Stimulated activated naive B cell treated with anti-CD40 and anti-IgM and Interleukin-4, amounts not matched to agents 10 μg/mL and 1 μg/mL and 100 μg/mL, for 72 hours (primary cell): Measurements from ENCODE around the gene ADGRD1.
A peak's percentile ranks its signal among the peaks of the same experiment; 100 is the strongest.
"Not testable (repeated sequence)": the region's sequence is repeated elsewhere in the genome, so short reads cannot be mapped to it uniquely, and the experiment has no call there.

Experiments
- ATAC-seq, 2 donors: fragments of 150-1000 bp; cut with Tn5 transposase; replicated peaks; 2 replicates each; pipeline ENCODE4 v1.10.0; 2021; ENCODE audit warnings: moderate library complexity in 1 of 2
- DNase-seq: peaks from one replicate; pipeline ENCODE4 v3.0.0; 2021
- H3K27ac Mint-ChIP-seq: one replicate; pipeline ENCODE4 v1.8.0; 2022; ENCODE audit warnings: mild to moderate bottlenecking, mixed read lengths
- H3K27me3 Mint-ChIP-seq, 2 donors: one replicate each; pipeline ENCODE4 v1.8.0; 2022; ENCODE audit warnings: mixed read lengths in 2 of 2
- H3K36me3 Mint-ChIP-seq, 2 donors: one replicate each; pipeline ENCODE4 v1.8.0; 2022; ENCODE audit warnings: mixed read lengths in 2 of 2, mild to moderate bottlenecking in 1 of 2
- H3K4me1 Mint-ChIP-seq, 2 donors: one replicate each; pipeline ENCODE4 v1.8.0; 2022; ENCODE audit warnings: mixed read lengths in 2 of 2, mild to moderate bottlenecking in 1 of 2
- H3K4me3 Mint-ChIP-seq, 2 donors: one replicate each; pipeline ENCODE4 v1.8.0; 2022; ENCODE audit warnings: mild to moderate bottlenecking in 2 of 2, mixed read lengths in 2 of 2, moderate library complexity in 1 of 2
- H3K9me3 Mint-ChIP-seq, 2 donors: one replicate each; pipeline ENCODE4 v1.8.0; 2022; ENCODE audit warnings: mixed read lengths in 2 of 2, mild to moderate bottlenecking in 1 of 2

Gene ADGRD1

DNA sequence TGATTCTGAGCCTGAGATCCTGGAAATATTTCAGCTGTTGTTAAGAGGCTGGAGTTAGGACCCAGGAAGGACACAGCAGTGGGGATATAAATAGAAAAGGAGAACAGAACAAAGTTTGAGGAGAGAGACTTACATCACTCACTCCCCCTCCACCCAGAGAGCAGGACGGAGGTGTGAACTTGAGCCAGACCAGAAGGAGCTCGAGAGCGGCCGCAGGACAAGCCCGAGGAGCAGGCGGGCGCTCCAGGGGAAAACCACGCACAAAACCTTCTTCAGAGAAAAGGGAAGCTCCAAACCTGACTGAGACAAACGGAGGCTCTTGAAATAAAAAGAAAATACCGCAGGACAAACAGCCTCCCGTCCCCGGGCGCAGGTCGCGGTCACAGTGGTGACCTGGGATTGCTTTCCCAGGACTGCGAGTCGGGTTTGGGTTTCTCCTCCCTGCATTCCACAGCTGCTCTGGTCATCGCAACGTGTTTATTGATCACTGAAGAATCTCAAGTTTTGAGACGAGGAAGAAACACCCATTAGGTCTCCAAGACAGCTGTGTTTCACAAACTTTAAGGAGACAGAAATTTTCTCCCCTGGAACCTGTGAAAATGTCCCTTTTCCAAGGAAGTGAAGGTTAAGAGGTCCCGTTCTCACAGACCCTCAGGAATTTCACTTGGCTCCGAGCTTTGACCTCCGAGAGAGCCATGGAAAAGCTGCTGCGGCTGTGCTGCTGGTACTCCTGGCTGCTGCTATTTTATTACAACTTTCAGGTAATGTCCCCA, at the start of gene ADGRD1:
Gene ADGRD1 (plus strand): TSS at position 137 of the 773 bp plus-strand sequence. CDS start 559 bp downstream, at position 696.
- DNase-seq, result peak; percentile 15
- Mint-ChIP-seq H3K27ac (peak within 1 kb of the TSS; percentile 65), H3K36me3 (no peaks in the 10 kb centered on the region), H3K4me3 (peak within 1 kb of the TSS; percentile 35 to 71), H3K27me3 (peaks cover 12 to 32% of the 10 kb centered on the region in 2 donors), H3K9me3 (no peaks in the 10 kb centered on the region), H3K4me1 (peaks cover 18 to 24% of the 10 kb centered on the region in 2 donors)
- peak; percentile 57 to 90 for ATAC-seq

DNA sequence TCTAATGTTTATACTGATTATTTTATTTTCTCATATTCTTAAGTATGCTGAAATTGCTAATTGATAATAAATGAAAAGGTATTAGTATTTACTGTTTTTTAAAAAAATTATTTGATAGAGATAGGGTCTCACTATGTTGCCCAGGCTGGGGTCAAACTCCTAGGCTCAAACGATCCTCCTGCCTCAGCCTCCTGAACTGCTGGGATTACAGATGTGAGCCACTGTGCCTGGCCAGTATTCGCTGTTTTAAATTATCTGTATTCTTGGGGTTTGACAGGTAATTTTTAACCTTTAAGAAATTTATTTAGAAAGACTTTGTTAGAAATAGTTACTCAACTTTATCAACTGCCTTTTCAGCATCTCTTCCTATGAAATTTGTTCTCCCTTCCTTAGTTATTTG, 49.6 kb upstream of the ADGRD1 start:
- no peak overlapping the region for H3K4me3 Mint-ChIP-seq
- no peak for DNase-seq
- H3K36me3 Mint-ChIP-seq, result no peaks in the 10 kb centered on the region
- no peak for ATAC-seq
- H3K27ac Mint-ChIP-seq, result no peak overlapping the region
- no peaks in the 10 kb centered on the region for H3K4me1 Mint-ChIP-seq
- peaks cover 2 to 5% of the 10 kb centered on the region in 2 donors for H3K9me3 Mint-ChIP-seq
- H3K27me3 Mint-ChIP-seq, result peaks cover 5 to 16% of the 10 kb centered on the region in 2 donors

- H3K4me1 Mint-ChIP-seq, H3K27ac Mint-ChIP-seq, ATAC-seq, H3K4me3 Mint-ChIP-seq, H3K36me3 Mint-ChIP-seq, H3K9me3 Mint-ChIP-seq, DNase-seq: not testable (repeated sequence)
- H3K27me3 Mint-ChIP-seq, result peaks cover 6 to 25% of the 10 kb centered on the region in 2 donors
Measured at GRCh38 chr12:130904936-130905455, 48.7 kb upstream of the ADGRD1 start.

DNA sequence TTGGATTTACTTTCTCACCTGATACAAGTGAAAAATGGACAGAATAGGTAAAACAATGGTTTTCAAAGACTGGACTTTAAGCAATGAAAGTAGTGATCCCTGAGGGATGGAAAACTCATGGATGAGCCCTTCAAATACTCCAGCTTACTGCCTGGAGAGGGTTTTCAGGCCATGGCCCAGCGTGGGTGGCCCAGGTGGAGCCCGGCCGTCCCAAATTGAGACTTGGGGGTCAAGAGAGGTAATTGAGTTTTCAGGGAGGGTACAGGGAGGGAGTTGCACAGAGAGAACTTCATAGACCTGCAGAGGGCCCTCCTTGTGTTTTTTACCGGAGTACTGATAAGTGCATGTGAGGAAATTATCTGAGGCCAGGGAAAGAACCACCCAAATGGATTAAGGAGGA, 44.6 kb upstream of the ADGRD1 start:
- H3K27ac Mint-ChIP-seq, result no peak overlapping the region
- no peak overlapping the region for H3K4me3 Mint-ChIP-seq
- peaks cover 0 to 4% of the 10 kb centered on the region in 2 donors for H3K36me3 Mint-ChIP-seq
- H3K4me1 Mint-ChIP-seq, result no peaks in the 10 kb centered on the region
- DNase-seq (no peak), ATAC-seq (no peak)
- H3K27me3 Mint-ChIP-seq, result peaks cover 14 to 47% of the 10 kb centered on the region in 2 donors
- H3K9me3 Mint-ChIP-seq, result peaks cover 14 to 16% of the 10 kb centered on the region in 2 donors

- Mint-ChIP-seq H3K27ac (no peak overlapping the region), H3K27me3 (peaks cover 21 to 56% of the 10 kb centered on the region in 2 donors), H3K36me3 (peaks cover 0 to 4% of the 10 kb centered on the region in 2 donors), H3K4me3 (no peak overlapping the region), H3K9me3 (peaks cover 14 to 16% of the 10 kb centered on the region in 2 donors), H3K4me1 (peaks cover 3 to 4% of the 10 kb centered on the region in 2 donors)
- DNase-seq (no peak), ATAC-seq (no peak)
Measured at GRCh38 chr12:130911193-130911592, 42.5 kb upstream of the ADGRD1 start.

DNA sequence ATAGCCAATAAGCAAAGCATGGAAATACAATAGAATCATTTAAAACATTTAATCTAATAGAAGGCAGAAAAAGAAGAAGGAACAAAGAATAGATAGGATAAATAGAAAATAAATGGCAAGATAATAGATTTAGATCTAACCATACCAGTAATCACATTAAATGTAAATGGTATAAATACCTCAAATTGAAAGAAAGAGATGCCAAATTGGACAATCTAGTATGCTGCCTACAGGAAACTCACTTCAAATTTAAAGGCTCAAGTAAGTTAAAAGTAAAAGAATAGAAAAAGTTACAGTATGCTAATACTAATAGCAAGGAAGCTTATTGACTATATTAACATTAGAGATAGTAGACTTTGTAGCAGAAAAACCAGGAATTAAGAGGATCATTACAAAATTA, 41.8 kb upstream of the ADGRD1 start:
- H3K4me1 Mint-ChIP-seq, result peaks cover 7 to 8% of the 10 kb centered on the region in 2 donors
- no peak overlapping the region for H3K27ac Mint-ChIP-seq
- H3K4me3 Mint-ChIP-seq, result no peak overlapping the region
- no peak for ATAC-seq
- DNase-seq, result no peak
- H3K9me3 Mint-ChIP-seq, result peaks cover 14 to 16% of the 10 kb centered on the region in 2 donors
- peaks cover 23 to 64% of the 10 kb centered on the region in 2 donors for H3K27me3 Mint-ChIP-seq
- H3K36me3 Mint-ChIP-seq, result peaks cover 0 to 4% of the 10 kb centered on the region in 2 donors

- H3K4me3 Mint-ChIP-seq, result peak overlapping the region; percentile 3 to 27
- ATAC-seq, result peak; percentile 84 to 92
- peaks cover 0 to 3% of the 10 kb centered on the region in 2 donors for H3K36me3 Mint-ChIP-seq
- peak; percentile 48 for DNase-seq
- peaks cover 6% of the 10 kb centered on the region in 2 donors for H3K9me3 Mint-ChIP-seq
- peaks cover 7 to 8% of the 10 kb centered on the region in 2 donors for H3K4me1 Mint-ChIP-seq
- no peak overlapping the region for H3K27ac Mint-ChIP-seq
- H3K27me3 Mint-ChIP-seq, result peaks cover 37 to 72% of the 10 kb centered on the region in 2 donors
Measured at GRCh38 chr12:130916241-130916911, 37.3 kb upstream of the ADGRD1 start.

- H3K4me1 Mint-ChIP-seq, result peaks cover 7 to 8% of the 10 kb centered on the region in 2 donors
- H3K27ac Mint-ChIP-seq, result no peak overlapping the region
- H3K36me3 Mint-ChIP-seq, result peaks cover 0 to 3% of the 10 kb centered on the region in 2 donors
- ATAC-seq (no peak), DNase-seq (no peak)
- H3K4me3 Mint-ChIP-seq, result no peak overlapping the region
- H3K27me3 Mint-ChIP-seq, result peaks cover 37 to 75% of the 10 kb centered on the region in 2 donors
- peaks cover 0 to 4% of the 10 kb centered on the region in 2 donors for H3K9me3 Mint-ChIP-seq
Measured at GRCh38 chr12:130917607-130918006, 36.1 kb upstream of the ADGRD1 start.

GRCh38 chr12:130919086-130919485, 34.6 kb upstream of the ADGRD1 start:
- Mint-ChIP-seq H3K4me1 (peaks cover 7 to 8% of the 10 kb centered on the region in 2 donors), H3K9me3 (peaks cover 0 to 4% of the 10 kb centered on the region in 2 donors), H3K4me3 (no peak overlapping the region), H3K27me3 (peaks cover 37 to 69% of the 10 kb centered on the region in 2 donors), H3K27ac (no peak overlapping the region), H3K36me3 (peaks cover 0 to 3% of the 10 kb centered on the region in 2 donors)
- no peak for ATAC-seq
- no peak for DNase-seq

GRCh38 chr12:130920119-130920703, 33.5 kb upstream of the ADGRD1 start:
- H3K27me3 Mint-ChIP-seq, result peaks cover 38 to 75% of the 10 kb centered on the region in 2 donors
- H3K9me3 Mint-ChIP-seq, result peaks cover 0 to 4% of the 10 kb centered on the region in 2 donors
- H3K27ac Mint-ChIP-seq, result no peak overlapping the region

DNA sequence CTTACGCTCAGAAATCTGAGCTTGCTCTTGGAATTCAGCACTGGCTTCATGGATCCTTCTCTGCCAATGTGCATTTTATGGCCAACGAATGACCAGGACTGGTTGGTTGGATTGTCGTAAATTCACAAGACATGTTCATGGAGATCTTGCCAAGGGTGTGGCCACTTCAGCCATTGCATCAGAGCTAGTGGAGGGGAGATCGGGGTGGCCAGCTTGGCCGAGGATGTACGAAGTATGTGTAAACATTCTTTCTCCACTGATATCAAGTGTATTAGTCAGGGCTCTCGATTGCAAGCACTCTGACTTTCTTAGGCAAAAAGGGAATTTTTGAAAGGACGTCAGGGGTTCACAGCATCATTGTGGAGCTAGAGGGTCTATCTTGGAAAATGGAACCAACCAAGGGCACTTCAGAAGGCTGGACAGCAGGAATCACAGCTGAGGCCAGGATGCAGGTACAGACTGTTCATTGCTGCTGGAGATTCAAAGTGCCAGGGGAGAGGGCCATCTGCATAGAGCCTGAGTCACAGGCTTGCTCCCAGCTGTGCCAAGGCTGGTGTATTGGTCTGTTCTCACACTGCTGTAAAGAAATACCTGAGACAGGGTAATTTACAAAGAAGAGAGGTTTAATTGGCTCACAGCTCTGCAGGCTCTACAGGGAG, 32.9 kb upstream of the ADGRD1 start:
- H3K36me3 Mint-ChIP-seq, result peaks cover 0 to 3% of the 10 kb centered on the region in 2 donors
- ATAC-seq (no peak), DNase-seq (no peak)
- no peak overlapping the region for H3K4me3 Mint-ChIP-seq
- peaks cover 44 to 76% of the 10 kb centered on the region in 2 donors for H3K27me3 Mint-ChIP-seq
- H3K4me1 Mint-ChIP-seq, result peaks cover 7 to 8% of the 10 kb centered on the region in 2 donors
- H3K9me3 Mint-ChIP-seq, result peaks cover 0 to 4% of the 10 kb centered on the region in 2 donors
- H3K27ac Mint-ChIP-seq, result no peak overlapping the region

More at GRCh38 chr12:130920119-130920703, 33.5 kb upstream of the ADGRD1 start:
- no peak overlapping the region for H3K4me3 Mint-ChIP-seq
- no peak for ATAC-seq
- no peak for DNase-seq
- H3K36me3 Mint-ChIP-seq, result peaks cover 0 to 3% of the 10 kb centered on the region in 2 donors
- peaks cover 7 to 8% of the 10 kb centered on the region in 2 donors for H3K4me1 Mint-ChIP-seq

DNA sequence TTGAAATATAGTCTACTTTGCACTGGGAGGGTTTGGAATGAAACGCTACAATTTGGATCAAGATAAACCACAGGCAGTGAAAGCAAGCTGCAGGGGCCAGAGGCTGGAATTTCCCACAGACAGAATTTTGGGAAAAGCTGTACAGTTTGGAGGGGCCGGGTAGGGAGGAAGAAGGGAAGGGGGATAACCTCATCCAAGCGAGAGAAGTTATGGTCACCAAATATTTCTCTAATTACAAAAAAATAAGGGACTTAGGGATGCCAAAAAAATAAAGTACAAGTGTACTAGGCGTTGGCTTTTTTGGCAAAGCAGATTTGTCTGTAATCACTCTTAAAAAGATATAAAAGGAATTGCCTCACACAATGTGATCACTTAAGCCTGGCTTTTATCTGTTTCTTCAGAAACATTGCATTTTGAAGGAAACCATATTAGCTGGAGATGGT, 31.2 kb upstream of the ADGRD1 start:
- H3K27me3 Mint-ChIP-seq, result peaks cover 45 to 73% of the 10 kb centered on the region in 2 donors
- ATAC-seq (no peak), DNase-seq (no peak)
- no peak overlapping the region for H3K4me3 Mint-ChIP-seq
- peaks cover 0 to 3% of the 10 kb centered on the region in 2 donors for H3K36me3 Mint-ChIP-seq
- peaks cover 0 to 4% of the 10 kb centered on the region in 2 donors for H3K9me3 Mint-ChIP-seq
- no peaks in the 10 kb centered on the region for H3K4me1 Mint-ChIP-seq
- H3K27ac Mint-ChIP-seq, result no peak overlapping the region

GRCh38 chr12:130924966-130925665, 28.6 kb upstream of the ADGRD1 start:
- H3K4me3 Mint-ChIP-seq, result no peak overlapping the region
- H3K27me3 Mint-ChIP-seq, result peaks cover 44 to 74% of the 10 kb centered on the region in 2 donors
- H3K27ac Mint-ChIP-seq, result no peak overlapping the region
- peaks cover 0 to 3% of the 10 kb centered on the region in 2 donors for H3K36me3 Mint-ChIP-seq
- ATAC-seq, result no peak
- H3K4me1 Mint-ChIP-seq, result no peaks in the 10 kb centered on the region
- H3K9me3 Mint-ChIP-seq, result peaks cover 0 to 4% of the 10 kb centered on the region in 2 donors
- no peak for DNase-seq
